HT-29 (cell line): Measurements from ENCODE around the gene LBR. TPM values are rescaled to one million over a fixed set of nuclear protein-coding genes. Genes with fewer than 3 reads are reported as not detected.
A peak's percentile ranks its signal among the peaks of the same experiment; 100 is the strongest.

Experiments used
- DNase-seq: peaks from one replicate; pipeline ENCODE4 v3.0.0-alpha.2; 2015; ENCODE audit warnings: low spot score
- total RNA-seq: library from RNA; depleted of rRNA; stranded (reverse); fragments of >200 nt; shearing (Covaris generic); gene quantifications from 2 replicates; pipeline ENCODE4 v1.2.3, GENCODE V29; 2014

The LBR gene
- total RNA-seq, 1 experiment from 2014 or later, result 43.9 TPM

DNA sequence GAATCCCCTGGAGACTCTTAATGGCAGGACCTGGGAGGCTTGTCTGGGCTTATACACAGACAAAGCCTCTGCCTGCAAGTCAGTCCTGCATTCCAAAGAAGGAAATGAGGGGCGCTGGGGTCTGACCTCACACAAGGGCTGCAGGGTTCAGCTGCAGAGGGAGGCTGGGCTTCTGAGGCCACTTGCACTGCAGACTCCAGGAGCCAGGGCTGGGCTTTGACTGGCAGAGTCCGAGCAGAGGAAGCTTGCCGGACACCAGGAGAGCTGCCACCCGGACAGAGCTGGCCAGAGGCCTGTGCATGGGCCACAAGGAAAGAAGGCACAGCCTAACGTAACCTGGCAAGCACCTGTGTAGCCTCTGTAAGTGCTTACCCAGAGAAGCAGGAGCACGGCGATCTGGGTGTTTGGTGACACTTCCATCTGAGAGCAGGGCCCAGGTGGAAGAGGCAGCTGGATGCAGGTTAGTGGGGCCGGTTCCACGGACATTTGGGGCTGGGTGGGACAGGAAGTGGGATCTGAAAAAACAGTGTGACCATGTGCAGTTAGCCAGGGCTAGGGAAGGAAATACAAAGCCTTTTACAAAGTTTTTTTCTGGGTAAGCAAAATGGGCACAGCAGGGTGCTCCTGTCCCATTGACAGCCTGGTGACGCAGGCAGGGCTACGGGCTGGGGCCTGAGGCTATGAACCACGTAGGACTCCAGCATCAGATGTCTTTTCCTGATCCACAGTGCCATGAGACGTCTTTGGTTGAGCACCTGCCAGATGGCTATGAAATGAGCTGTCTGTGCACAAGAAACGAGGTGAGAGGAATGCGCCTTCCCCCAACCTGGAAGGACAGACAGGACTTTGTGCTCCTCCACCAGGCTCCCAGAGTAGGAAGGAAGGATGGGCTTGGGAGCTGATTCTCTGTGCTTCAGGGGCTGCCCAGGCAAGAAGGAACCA, 37.3 kb upstream of the LBR start:
- no peak for DNase-seq

DNA sequence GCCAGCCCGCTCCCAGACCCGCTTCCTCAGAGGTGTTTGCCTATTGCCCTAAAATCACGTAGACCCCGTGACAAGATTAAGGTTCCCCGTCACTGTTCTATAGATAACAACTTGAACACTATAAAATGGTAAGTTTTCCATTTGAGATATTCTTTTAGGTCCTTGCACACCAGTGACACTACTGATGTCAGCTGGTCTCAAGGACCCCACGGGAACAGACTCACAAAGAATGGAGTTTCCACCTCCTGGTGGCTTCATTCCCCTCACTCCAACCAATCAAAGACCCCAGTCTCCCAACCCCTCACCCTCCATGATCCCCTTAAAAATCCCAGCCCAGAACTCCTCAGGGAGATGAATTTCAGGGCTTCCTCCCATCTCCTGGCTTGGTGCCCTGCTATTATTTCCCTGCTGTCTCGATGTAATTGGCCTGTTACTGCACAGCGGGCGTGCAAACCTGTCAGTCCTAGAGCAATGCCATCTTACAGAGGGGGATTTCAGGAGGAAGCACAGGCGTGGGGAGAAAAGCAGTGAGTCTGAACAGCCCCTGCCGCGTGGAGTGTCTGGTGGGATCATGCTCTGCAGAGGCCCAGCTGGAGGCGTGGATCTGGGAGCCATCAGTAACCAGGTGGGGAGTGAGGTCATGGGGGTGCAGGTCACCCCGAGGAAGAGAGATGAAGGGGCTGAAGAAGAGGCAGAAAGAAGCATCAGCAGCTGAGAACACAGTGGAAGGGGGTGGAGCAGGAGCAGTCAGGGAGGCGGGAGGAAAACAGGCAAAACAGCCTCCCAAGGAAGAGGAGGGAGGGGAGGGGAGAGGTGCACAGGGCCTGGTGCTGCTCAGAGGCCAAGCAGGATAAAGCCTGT, 35.1 kb upstream of the LBR start:
- DNase-seq, result no peak

DNA sequence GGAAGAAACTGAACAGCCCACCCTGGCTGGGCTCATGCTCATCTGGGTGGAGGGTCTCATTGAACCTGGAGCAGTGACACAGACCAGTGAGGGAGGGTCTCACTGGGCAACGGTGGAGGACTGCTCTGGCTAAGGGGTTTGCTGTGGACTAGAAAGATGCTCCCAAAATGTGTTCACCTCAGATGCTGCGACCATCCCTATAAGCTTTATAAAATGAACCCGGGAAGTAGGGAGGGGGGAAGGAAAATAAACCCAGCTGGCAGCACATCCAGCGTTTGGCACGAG, 34.5 kb upstream of the LBR start:
- no peak for DNase-seq

DNA sequence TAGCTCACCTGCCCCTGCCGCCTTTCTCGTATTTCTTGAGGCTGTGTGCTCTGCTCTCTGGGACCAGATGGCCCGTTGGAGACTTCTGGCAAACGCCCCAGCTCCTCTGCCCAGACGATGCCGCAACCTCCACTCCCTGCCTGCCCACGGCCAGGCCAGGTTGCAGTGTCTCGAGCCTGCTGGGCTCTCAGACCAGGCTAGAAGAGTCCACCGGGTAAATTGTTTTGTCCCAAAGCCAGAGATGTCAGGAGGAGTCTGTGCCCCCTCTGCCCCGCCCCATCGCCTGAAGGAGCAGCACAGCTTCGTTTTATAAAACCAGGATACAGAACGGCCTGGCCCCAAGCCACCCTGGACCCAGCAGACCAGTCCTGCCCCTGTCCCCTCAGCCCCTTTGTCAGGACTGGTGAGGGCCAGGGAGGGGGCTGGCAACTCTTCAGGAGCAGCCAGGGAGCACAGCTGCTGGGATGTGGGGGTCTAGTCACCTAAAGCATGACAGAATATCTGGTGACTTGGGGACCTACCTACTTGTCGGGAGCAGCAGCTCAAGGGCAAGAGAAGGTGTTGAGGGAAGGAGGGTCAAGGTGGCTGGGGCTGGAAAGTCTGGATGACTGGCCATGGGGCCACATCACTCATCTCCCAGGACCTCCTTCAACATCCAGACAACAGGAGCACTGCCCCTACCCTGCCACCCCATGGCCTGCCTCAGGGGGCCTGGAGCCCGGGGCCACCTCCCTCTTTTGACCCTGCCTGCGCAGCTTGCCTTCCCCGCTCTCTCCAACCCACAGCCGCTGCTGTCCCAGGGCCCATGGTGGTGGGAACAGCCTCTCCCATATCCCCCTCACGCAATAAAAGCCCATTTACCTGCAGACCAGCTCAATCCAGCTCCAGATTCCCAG, 33.9 kb upstream of the LBR start:
- no peak for DNase-seq

DNA sequence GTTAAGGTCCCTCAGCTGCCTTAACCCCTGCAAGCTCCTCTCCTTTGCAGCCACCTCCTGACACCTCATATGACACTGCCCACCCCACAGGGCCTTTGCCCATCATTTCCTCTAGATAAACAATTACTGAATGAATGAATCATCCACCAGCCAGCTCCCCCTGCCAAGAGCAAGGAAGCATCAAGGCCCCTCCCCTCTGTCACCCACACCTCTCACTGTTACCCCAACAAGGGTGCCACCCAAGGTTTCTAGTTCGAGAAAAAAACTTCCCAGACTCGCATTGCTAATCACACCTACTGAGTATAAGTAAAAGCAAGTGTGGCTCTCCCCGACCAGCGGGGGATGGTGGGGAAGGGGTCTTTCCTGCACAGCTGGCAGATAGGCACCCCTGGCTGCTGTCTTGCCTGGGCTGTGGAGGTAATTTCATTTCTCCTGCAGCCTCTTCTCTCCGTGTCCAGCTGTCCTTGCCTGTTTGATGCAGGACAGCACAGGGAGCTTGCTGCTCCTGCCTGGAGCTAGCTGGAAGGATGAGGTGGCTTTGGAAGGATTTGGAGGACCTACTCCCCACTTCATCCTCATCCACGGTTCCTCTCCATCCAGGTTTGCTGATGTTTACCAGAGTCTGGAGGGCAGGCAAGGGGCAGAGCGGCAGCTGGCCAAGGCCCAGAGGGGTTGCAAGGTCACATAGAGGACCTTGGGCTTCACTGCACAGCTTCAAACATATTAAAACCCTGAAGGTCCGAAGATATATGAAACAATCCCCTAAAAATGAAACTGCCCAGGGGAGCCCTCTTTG, 33.1 kb upstream of the LBR start:
- no peak for DNase-seq

DNA sequence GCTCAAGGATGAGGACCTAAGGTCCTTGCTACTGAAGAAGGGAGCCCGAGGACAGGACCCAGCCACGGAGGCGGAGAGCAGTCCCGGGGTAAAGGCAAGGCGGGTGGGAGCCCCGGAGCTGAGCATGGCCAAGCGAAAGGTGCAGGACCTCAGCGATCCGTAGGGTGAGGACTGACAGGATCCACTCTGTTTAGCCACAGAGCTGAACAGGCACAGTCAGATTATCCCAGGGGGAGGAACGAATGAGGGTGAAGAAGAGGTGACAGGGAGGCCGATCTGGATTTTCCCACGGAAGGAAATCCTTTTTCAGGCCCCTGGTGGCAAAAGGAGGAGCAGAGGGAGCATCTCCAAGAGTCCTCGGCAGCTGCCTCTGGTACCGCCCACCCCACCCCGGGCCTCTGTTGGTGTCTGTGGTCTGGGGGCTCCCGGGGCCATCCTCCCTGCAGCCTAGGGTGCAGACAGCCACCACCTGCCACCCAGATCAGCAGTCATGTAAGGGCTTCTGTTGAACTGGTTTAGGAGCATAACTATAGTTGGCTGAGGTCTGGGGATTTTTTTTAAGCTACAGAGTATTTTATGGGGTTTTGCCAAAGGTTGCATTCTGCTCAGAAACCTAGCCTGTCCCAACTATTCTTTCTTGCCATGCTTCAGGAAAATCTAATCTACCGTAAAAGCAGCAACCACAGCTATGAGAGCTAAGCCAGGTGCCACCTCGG, 32.3 kb upstream of the LBR start:
- DNase-seq, result no peak

DNA sequence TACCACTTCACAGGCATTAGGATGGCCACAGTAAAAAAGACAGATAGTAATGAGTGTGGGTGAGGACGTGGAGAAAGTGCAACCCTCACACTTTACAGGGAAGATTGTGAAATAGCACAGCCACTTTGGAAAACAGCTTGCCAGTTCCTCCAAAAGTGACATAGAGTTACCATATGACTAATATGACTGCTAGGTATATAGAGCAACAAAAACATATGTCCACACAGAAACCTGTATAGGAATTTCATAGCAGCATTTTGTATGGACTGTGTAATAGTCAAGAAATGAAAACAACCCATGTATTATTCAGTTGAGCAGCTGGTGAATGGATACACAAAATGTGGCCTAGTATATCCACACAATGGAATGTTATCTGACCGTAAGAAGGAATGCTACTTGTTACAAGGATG, 30.4 kb upstream of the LBR start:
- DNase-seq, result no peak

DNA sequence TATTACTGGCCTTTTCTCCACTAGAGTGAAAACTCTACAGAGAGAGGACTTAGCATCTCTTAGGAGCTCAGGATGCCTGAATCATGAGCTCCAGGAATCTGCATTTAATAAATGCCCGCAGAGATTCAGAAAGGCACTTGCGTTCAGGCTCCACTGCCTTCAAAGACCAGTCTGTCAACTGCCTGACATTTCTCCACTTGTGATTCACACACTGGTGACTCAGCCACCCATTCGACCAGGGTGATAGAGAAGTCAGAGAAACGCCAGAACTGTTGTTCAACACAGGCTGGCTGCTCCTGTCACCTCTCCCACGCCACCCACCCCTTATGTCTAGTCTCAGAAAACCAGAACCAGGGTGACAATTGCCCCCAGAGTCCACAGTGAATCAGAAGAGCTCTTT, 26.9 kb upstream of the LBR start:
- DNase-seq, result peak; percentile 78

DNA sequence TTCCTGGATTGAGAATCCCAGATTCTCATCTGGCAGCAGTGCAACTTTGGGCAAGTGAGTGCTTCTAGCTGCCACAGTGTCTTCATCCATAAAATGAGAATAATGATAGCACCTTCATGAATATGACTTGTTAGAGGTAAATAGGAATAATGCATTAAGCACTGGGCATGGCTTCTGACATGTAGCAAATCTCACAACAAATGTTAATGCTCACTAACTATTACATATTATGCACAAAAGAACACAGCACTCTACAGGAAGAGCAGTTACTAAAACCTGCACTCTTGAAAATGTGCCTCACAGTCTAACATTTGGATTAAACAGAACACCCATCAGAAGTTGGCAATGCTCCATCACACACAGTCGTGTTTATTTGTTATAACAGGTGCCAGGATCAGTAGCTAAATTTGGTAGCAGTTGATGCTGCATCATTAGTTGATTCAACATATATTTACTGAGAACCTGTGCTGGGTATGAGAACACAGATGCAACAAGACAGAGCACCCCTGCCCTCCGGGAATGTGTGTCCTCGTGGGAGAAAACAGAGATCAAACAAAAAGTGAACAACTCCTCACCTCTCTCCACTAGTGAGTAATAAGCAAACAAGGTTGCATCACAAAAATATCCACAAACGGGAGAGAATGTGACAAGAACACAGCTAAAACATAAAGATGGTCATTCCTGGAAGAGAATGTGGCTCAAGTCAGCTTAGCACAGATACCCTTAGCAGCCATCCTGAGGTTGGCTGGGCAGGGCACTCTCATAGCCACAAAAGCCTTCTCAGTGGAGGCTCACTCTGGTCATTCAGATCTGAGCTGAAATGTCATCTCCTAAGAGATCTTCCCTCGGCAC, 26.2 kb upstream of the LBR start:
- peak; percentile 24 for DNase-seq

DNA sequence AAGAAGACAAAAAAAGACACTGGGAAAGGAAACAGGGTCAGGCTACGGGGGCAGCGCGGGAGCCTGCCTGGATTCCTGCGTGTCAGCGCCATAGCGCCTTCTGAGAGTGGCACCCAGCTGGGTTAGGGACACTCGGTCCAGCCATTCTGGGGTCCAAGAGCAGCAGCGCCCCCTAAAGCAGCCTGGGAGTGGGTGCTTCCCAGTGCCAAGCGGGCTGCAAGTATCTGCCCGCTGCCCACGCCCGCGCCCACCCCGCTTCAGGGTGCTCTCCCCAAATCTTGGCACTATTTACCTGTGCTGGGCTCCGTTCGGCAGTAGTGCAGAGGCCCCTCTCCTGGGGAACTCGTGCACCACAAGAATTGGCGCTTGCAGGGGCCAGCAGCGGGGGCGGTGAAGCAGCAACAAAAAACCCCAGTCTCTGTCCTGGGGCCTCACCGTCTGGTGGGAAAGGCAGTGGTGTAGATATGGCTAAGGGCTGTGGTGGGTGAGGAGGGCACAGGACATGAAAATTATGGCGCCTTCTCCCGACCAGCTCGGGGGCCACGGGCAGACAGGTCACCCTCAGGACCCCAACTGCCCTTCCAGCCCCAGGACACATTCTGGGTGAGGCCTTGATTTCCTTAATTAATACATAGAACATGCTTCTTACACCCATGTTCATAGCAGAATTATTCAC, 24.1 kb upstream of the LBR start:
- no peak for DNase-seq

DNA sequence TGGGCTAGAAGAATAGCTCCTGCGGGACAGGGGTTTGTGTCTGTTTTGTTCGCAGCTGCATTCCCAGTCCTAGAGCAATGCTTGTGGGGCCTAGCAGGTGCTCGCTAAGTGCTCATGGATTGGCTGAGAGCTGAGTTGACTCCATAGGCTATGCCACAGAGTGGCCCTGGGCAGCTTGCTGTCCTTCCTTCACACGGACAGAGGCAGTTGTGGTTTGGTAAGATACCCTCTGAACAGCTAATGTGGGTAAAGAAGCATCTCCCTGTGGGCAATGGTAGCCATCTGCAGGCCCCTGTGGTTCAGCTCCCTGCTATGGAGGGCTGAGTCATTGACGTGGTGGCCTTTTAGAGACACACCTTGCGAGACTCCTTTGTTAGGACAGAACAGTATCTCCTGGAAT, 23.5 kb upstream of the LBR start:
- DNase-seq, result no peak

DNA sequence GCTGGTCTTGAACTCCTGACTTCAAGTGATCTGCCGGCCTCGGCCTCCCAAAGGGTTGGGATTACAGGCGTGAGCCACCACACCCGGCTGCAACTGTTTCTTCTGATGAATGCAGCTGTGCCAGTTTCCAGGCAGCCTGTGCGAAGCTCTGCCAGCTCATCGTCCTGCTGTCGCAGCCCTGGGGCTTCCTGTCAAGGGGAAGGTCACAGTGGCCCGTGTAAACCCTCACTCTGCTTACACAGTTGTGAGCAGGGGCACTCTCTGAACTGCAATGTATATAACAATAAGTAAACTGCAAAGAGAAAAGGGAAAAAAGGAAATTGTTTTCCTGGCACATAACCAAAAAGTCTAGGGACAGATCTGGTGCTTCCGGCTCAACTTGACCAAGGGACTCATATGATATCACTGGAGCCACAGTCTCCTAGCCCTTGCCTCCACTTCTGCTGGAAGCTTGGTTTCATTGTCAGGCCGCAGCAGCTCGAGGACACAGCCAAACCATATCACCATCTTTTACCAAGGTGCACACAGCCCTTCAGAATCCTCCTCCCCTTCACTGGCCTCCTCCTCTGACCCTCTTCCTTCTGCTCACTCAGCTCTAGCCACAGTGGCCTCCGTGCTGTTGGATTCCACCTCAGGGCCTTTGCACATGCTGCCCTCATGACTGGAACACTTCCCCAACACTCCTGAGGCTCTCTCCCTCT, 22.8 kb upstream of the LBR start:
- DNase-seq, result no peak

DNA sequence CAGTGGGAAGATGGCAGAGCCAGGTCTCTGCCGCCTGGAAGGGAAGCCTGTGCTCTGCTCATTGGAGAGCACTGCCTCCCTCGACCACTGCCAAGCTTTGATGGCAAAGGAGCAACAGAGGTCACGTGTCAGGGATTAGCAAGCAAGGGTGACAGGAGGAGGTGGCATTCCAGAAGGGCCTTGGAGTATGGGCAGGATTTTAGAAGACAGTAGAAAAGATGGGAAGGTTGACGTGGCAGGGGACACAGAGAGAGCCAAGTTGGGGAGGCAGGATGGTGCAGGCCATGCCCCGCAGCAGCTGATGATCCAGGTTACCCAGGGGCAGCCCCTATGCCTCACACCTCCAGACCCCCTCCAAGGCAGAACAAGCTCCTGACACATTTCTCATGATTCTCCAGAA, 21.9 kb upstream of the LBR start:
- no peak for DNase-seq

DNA sequence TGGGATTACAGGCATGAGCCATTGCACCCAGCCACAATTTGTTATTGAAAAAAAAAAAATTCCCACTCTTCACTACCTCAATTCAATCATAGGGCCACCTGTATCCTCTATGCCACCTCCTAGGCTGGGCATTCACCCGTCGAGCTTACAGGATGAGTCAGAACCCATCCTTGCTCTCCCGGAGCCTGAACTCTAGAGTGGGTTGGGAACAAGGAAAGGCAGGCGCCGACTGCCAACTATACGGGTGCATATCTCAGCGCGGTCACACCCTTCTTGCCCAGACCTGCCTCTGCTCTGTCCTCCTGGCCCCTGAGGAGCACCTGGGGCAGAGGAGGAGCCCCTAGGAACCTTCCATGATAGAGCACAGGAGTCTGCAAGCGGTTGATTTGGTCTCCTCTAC, 21.4 kb upstream of the LBR start:
- DNase-seq, result peak; percentile 71

DNA sequence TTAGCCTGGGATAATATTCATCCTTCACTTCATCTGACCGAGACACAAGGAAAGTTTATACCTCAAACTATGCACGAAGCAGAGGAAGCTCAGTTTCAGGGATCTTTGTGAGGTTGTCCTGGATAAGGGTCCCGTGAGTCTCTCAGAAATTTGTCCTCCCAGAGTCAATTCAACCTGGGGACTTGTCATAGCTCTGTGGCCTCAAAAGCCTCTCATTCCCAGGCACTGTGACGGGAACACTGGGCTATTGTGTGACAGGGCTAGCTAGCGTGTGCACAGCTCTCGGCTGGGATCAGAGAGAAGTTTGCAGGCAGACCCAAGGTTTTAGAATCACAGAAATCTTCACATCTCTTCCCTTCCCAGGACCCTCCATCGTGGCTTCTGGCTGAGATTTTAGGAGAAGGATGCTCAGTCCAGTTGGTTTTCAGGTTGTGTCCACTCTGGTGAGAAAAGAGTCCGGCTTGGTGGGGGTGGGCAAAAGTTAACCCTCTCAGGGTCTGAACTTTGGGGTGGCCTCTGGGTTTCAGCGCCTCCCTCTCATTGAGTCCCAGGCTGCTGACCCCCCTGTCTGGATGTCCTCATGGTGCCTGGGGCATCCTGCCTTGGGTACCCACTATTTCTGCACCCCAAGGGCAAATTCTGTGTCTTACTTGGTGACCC, 20.4 kb upstream of the LBR start:
- no peak for DNase-seq

DNA sequence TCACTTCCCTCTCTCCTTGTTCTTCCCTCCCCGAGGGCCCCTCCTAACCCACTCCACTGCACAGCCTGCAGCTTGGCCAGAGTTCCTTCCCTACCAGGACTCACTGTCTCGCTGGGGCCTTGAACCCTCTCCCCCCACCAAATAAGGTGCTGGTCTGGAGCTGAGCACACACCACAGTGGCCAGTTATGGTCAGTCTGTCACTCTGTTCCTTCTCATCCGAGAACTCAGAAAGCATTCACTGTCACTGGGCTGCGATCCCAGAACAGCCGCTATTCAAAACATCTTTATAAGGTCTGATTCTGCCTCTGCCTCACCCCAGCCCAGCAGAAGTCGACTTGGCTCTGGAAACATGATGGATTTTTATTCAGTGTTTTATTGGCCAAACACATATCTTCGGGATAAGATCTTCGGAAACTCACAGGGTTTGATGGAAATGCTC, 19.8 kb upstream of the LBR start:
- DNase-seq, result no peak

DNA sequence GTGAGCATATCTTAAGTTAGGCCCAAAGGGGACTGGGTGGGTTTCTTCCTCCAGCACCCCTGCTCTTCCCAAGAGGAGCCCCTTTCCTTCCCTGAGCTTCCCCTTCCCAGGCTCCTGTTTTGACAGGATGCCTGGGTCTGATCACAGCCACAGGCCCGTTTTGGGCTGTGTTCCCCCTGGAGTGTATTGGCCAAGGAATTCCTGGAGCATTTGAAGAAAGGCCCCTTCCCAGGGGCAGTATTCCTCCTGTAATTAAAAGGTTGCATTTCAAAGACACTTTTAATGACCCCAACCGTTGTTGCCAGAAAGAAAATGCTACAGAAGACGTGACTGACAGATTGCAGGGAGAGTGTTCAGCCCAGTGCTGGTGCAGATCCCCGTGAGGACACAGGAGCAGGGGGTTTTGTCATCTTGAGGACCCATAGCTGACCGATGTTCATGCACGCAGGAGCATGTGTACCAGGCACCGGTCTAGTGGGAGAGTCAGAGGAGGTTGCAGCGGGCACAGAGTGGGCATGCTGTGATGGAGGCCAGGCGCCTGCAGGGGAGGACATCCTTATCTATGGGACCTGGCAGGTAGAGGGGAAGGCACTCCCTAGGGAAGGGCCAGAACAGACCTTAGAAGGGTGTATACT, 19.3 kb upstream of the LBR start:
- no peak for DNase-seq
